ENCODE results near the gene LRRC23.

GRCh38 chr12:6944381-6945186 lies 40.0 kb downstream of the LRRC23 start:
- TF ChIP-seq, protein P1, sequence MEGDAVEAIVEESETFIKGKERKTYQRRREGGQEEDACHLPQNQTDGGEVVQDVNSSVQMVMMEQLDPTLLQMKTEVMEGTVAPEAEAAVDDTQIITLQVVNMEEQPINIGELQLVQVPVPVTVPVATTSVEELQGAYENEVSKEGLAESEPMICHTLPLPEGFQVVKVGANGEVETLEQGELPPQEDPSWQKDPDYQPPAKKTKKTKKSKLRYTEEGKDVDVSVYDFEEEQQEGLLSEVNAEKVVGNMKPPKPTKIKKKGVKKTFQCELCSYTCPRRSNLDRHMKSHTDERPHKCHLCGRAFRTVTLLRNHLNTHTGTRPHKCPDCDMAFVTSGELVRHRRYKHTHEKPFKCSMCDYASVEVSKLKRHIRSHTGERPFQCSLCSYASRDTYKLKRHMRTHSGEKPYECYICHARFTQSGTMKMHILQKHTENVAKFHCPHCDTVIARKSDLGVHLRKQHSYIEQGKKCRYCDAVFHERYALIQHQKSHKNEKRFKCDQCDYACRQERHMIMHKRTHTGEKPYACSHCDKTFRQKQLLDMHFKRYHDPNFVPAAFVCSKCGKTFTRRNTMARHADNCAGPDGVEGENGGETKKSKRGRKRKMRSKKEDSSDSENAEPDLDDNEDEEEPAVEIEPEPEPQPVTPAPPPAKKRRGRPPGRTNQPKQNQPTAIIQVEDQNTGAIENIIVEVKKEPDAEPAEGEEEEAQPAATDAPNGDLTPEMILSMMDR (IDR thresholded peaks at IDR 0.05): peak; percentile 85
- TF ChIP-seq REST (IDR thresholded peaks at IDR 0.05) (no peak), EP300 (IDR thresholded peaks at IDR 0.05) (no peak), KDM5A (IDR thresholded peaks at IDR 0.05) (peak; percentile 50; the same call in 1 of the 2 replicates), ZFP36 (IDR thresholded peaks at IDR 0.05; ENCODE audit: borderline replicate concordance, partially characterized antibody) (no peak)
- TF ChIP-seq, protein P2, sequence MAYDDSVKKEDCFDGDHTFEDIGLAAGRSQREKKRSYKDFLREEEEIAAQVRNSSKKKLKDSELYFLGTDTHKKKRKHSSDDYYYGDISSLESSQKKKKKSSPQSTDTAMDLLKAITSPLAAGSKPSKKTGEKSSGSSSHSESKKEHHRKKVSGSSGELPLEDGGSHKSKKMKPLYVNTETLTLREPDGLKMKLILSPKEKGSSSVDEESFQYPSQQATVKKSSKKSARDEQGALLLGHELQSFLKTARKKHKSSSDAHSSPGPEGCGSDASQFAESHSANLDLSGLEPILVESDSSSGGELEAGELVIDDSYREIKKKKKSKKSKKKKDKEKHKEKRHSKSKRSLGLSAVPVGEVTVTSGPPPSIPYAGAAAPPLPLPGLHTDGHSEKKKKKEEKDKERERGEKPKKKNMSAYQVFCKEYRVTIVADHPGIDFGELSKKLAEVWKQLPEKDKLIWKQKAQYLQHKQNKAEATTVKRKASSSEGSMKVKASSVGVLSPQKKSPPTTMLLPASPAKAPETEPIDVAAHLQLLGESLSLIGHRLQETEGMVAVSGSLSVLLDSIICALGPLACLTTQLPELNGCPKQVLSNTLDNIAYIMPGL (CRISPR knock-in tag; IDR thresholded peaks at IDR 0.05; ENCODE audit: borderline replicate concordance): no peak
- TF ChIP-seq, protein P3, sequence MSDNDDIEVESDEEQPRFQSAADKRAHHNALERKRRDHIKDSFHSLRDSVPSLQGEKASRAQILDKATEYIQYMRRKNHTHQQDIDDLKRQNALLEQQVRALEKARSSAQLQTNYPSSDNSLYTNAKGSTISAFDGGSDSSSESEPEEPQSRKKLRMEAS (IDR thresholded peaks at IDR 0.05): peak; percentile 55

Data from A549 (cell line).